ENCODE measurements around the gene TREML1.

The TREML1 gene

GRCh38 chr6:41162687-41163418, 8.7 kb upstream of the TREML1 start, which contains the start of gene TREM2:
Gene TREM2, minus strand, starts transcription at chr6:41163116. Its CDS starts 34 bp downstream, at chr6:41163082.
- Histone ChIP-seq H3K4me1 (no peaks in the 10 kb centered on the region), H3K4me3 (ENCODE audit: low read depth, low read length) (no peak within 1 kb of the TSS), H3K36me3 (no peaks in the 10 kb centered on the region), H3K27me3 (no peaks in the 10 kb centered on the region; the same call in 1 of the 2 replicates), H3K9me3 (no peaks in the 10 kb centered on the region)
- TF ChIP-seq, protein P1, sequence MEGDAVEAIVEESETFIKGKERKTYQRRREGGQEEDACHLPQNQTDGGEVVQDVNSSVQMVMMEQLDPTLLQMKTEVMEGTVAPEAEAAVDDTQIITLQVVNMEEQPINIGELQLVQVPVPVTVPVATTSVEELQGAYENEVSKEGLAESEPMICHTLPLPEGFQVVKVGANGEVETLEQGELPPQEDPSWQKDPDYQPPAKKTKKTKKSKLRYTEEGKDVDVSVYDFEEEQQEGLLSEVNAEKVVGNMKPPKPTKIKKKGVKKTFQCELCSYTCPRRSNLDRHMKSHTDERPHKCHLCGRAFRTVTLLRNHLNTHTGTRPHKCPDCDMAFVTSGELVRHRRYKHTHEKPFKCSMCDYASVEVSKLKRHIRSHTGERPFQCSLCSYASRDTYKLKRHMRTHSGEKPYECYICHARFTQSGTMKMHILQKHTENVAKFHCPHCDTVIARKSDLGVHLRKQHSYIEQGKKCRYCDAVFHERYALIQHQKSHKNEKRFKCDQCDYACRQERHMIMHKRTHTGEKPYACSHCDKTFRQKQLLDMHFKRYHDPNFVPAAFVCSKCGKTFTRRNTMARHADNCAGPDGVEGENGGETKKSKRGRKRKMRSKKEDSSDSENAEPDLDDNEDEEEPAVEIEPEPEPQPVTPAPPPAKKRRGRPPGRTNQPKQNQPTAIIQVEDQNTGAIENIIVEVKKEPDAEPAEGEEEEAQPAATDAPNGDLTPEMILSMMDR (IDR thresholded peaks at IDR 0.05; ENCODE audit: low read depth, low read length): no peak
- DNase-seq: no peak

GRCh38 chr6:41161851-41162552, 7.9 kb upstream of the TREML1 start:
- TF ChIP-seq, protein P1 (IDR thresholded peaks at IDR 0.05; ENCODE audit: low read depth, low read length): no peak
- no peak for DNase-seq
- no peak overlapping the region for H3K4me3 ChIP-seq (ENCODE audit: low read depth, low read length)
- H3K27me3 ChIP-seq: no peaks in the 10 kb centered on the region; the same call in 1 of the 2 replicates
- no peaks in the 10 kb centered on the region for H3K36me3 ChIP-seq
- no peaks in the 10 kb centered on the region for H3K4me1 ChIP-seq
- H3K9me3 ChIP-seq: no peaks in the 10 kb centered on the region

DNA sequence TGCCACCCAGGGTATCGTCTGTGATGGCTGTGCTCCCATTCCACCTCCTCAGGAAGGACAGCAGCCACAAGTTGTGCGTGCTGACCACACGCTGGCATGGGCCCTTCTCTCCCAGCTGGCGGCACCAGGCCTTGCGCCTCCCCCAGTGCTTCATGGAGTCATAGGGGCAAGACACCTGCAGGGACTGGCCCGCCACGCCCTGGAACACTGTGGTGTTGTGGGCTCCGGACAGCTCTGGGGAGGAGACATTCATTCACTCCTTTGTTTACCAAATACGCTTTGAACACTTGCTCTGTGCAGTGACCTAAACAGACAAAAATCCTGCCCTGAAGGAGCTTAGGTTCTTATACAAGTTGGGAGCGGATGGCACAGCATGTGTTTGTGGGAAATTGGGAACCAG, 7.2 kb upstream of the TREML1 start:
- Histone ChIP-seq H3K4me3 (ENCODE audit: low read depth, low read length) (no peak overlapping the region), H3K27me3 (no peaks in the 10 kb centered on the region; the same call in 1 of the 2 replicates), H3K36me3 (no peaks in the 10 kb centered on the region), H3K4me1 (no peaks in the 10 kb centered on the region), H3K9me3 (no peaks in the 10 kb centered on the region)
- TF ChIP-seq, protein P1 (IDR thresholded peaks at IDR 0.05; ENCODE audit: low read depth, low read length): no peak
- no peak for DNase-seq

DNA sequence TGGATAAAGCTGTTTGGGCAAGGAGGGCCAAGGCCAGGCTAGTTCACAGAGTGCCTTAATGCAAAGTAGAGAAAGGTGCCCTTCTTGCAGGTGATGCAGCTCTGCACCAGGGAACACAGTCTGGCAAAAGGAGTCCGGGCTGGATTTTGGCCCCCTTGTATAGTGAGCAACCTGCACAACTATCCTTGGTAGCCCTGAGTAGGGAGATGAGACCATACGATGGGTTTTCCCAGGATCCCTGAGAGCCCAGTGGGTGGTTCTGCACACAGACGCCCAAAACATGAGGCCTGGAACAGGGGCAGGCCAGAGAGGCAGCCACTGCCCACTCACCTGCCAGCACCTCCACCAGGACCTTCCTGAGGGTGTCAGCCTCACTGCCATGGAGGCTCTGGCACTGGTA, 6.8 kb upstream of the TREML1 start:
- no peaks in the 10 kb centered on the region for H3K9me3 ChIP-seq
- H3K4me3 ChIP-seq (ENCODE audit: low read depth, low read length): no peak overlapping the region
- no peaks in the 10 kb centered on the region for H3K4me1 ChIP-seq
- no peaks in the 10 kb centered on the region; the same call in 1 of the 2 replicates for H3K27me3 ChIP-seq
- TF ChIP-seq, protein P1 (IDR thresholded peaks at IDR 0.05; ENCODE audit: low read depth, low read length): no peak
- DNase-seq: no peak
- no peaks in the 10 kb centered on the region for H3K36me3 ChIP-seq

- Histone ChIP-seq H3K27me3 (peaks cover 2% of the 10 kb centered on the region; the same call in 1 of the 2 replicates), H3K4me1 (no peaks in the 10 kb centered on the region), H3K9me3 (no peaks in the 10 kb centered on the region), H3K4me3 (ENCODE audit: low read depth, low read length) (no peak overlapping the region), H3K36me3 (no peaks in the 10 kb centered on the region)
- TF ChIP-seq, protein P1 (IDR thresholded peaks at IDR 0.05; ENCODE audit: low read depth, low read length): no peak
- no peak for DNase-seq
Measured at GRCh38 chr6:41159415-41160082, 5.4 kb upstream of the TREML1 start.
